ENCODE data around the gene UBE2O.

UBE2O gene

GRCh38 chr17:76395980-76396379 lies 57.0 kb downstream of the UBE2O start:
- intact Hi-C loops (cut with DNase I; ENCODE audit: low total_unique reads), result no loop called here
- Histone ChIP-seq H3K27me3 (no peaks in the 10 kb centered on the region), H3K27ac (no peak overlapping the region), H3K36me3 (peaks cover 41 to 97% (median 78%) of the 10 kb centered on the region in 3 donors), H3K9me3 (no peaks in the 10 kb centered on the region), H3K4me1 (no peaks in the 10 kb centered on the region), H3K4me3 (no peak overlapping the region)
- no peak for DNase-seq
- TF ChIP-seq CTCF (IDR thresholded peaks at IDR 0.05), result no peak

DNA sequence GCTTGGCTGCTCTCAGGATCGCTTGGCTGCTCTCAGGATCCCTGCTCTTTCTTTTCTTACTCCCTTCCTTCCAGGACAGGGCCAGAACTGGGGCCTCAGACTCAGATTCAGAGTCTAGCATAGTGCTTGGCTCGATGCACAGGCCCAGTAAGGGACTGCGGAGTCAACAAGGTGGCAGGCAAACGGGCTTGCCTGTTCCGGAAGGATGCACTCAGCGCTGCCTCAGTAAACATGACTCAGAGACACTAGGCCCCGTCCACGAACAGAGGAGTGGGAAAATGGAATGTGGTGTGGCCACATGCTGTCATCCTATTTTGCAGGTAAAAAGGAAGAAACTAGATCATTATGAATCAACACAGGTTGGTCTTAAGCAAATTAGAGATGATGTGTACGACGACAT lies 58.8 kb downstream of the UBE2O start:
- Histone ChIP-seq H3K27ac (no peak overlapping the region), H3K4me3 (no peak overlapping the region), H3K27me3 (no peaks in the 10 kb centered on the region), H3K4me1 (no peaks in the 10 kb centered on the region), H3K9me3 (no peaks in the 10 kb centered on the region), H3K36me3 (peaks cover 33 to 95% (median 70%) of the 10 kb centered on the region in 3 donors)
- DNase-seq, result no peak
- intact Hi-C loops (cut with DNase I; ENCODE audit: low total_unique reads), result no loop called here
- no peak for TF ChIP-seq CTCF (IDR thresholded peaks at IDR 0.05)

DNA sequence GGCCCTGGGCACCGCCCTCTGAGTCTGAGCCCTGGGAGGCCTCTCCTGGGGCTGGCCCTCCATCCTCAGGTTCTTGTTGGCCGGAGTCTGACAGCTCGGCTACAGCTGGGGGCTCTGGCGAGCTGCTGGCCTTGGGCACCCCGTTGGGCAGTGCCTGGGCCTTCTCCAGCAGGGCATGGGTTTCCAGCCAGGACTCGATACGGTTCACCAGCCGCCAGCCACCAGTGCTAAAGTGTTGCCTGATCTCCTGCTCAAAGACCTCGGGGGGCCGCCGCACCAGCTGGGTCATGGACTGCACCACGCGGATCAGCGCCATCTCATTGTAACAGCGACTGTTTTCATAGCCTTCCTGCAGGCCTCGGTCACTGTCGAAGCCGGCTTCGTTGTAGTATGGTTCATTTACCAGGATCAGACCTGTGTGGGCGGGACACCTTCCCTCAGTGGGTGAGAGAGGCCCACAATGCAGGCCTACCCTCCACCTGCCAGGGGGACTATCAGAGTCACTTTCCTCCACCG lies 61.7 kb downstream of the UBE2O start:
- intact Hi-C loops (cut with DNase I; ENCODE audit: low total_unique reads), result no loop called here
- Histone ChIP-seq H3K27me3 (no peaks in the 10 kb centered on the region), H3K27ac (no peak overlapping the region), H3K4me1 (peaks cover 0 to 4% (median 3%) of the 10 kb centered on the region in 4 donors), H3K36me3 (peaks cover 19 to 66% (median 46%) of the 10 kb centered on the region in 3 donors), H3K9me3 (no peaks in the 10 kb centered on the region), H3K4me3 (no peak overlapping the region)
- no peak for DNase-seq
- TF ChIP-seq CTCF (IDR thresholded peaks at IDR 0.05), result no peak

DNA sequence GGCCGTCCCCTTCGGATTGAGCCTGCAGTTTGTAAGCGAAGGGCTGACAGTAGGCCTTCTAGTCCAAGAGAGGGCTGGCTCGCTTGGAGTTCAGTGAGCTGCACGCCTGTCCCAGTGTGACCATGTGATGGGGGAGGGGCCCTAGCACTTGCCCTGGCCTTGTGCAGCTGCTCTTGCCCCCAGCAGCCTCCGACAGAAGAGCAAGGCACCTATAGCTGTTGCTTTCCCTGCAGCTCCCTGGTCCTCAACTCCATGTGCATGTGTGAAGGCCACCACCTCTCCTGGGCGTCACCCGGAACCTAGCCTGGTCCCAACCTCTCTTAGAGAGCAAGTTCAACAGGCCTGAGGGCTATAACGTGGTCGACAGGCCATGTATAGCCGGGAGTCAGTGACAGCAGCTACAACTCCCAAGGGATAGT lies 62.9 kb downstream of the UBE2O start:
- DNase-seq, result no peak
- no peaks in the 10 kb centered on the region for H3K9me3 ChIP-seq
- no peak overlapping the region for H3K4me3 ChIP-seq
- H3K36me3 ChIP-seq, result peaks cover 11 to 53% (median 34%) of the 10 kb centered on the region in 3 donors
- intact Hi-C loops (cut with DNase I; ENCODE audit: low total_unique reads), result no loop called here
- H3K27ac ChIP-seq, result no peak overlapping the region
- H3K4me1 ChIP-seq, result peaks cover 5 to 16% (median 16%) of the 10 kb centered on the region in 4 donors
- no peaks in the 10 kb centered on the region for H3K27me3 ChIP-seq
- no peak for TF ChIP-seq CTCF (IDR thresholded peaks at IDR 0.05)

DNA sequence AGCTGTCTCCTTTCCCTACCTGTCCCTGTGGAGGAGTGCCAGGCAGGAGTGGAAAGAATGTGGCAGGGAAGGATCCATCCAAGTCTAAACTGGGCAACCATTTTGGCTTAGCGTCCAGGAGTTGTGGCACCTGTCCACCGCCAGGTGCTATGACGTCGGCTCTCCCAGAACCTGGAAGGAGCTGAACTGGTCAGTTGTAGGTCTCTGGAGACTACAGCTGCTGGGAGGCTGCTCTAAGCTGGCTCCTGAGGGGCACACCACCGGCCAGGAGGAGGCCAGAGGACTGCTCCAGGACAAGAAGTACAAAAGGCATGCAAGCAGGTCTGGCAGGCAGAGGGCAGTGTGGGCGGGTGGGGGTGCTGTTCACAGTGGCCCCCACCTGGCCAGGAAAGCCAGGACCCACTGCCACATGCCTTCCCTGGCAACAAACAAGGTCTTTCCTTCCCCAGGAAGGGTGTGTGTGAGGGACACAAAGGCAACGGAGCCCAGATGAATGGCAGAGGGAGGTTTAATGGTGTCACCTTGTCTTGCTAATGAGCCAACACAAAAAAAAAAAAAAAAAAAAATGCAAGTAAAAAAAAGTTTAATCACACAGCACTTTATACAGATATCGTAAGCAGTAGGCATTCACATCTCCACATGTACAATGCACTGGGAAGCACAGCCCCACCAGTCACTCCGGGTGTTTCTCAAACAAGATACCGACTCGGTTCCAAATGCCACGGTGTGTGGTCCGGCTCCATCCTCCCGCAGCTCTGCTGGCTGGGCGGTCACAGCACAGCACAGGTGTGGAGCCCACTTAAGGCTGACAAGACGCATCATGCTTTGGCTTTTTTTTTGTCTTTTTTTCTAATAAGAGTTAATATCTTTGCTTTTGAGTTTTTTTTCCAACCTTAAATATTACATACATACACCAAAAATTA lies 63.7 kb downstream of the UBE2O start:
- Histone ChIP-seq H3K27me3 (no peaks in the 10 kb centered on the region), H3K36me3 (peaks cover 4 to 45% (median 27%) of the 10 kb centered on the region in 3 donors), H3K9me3 (no peaks in the 10 kb centered on the region), H3K4me3 (no peak overlapping the region), H3K4me1 (peaks cover 5 to 21% (median 20%) of the 10 kb centered on the region in 4 donors), H3K27ac (no peak overlapping the region)
- DNase-seq, result no peak
- TF ChIP-seq CTCF (IDR thresholded peaks at IDR 0.05), result no peak
- intact Hi-C loops (cut with DNase I; ENCODE audit: low total_unique reads), result no loop called here
